GM19452 (cell line): ENCODE data around the gene CNTNAP5.

Experiments used
- ATAC-seq: cut with Tn5 transposase; IDR thresholded peaks from one replicate; pipeline ENCODE4 v1.9.1; 2021; ENCODE audit not compliant: unreplicated experiment

Gene CNTNAP5

GRCh38 chr2:124875627-124876244 lies 850.6 kb downstream of the CNTNAP5 start:
- no peak for ATAC-seq

GRCh38 chr2:124877141-124877577 lies 852.1 kb downstream of the CNTNAP5 start:
- ATAC-seq = no peak

DNA sequence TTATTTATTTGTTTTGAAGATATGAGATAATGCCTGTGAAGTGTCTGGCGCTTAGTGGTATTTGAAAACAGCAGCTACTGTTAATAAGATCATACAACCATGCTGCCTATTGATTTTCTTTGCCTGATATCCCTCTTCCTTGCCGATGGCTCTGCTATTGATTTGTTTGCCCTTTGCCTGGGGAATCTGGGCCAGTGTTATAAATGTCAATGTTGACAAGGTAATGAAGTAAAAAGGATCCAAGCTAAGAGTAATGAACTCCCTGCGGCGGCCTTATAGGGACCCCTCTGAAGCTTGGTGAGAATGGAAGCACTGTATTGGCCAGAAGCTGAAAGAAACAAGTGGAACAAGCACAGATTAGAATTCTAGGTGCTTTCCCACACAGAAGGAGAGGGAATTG lies 854.6 kb downstream of the CNTNAP5 start:
- no peak for ATAC-seq

GRCh38 chr2:124880995-124881394 lies 855.9 kb downstream of the CNTNAP5 start:
- ATAC-seq = no peak

- ATAC-seq = no peak
These were observed 857.3 kb downstream of the CNTNAP5 start for GRCh38 chr2:124882423-124882822.

- ATAC-seq = no peak
These were observed 858.5 kb downstream of the CNTNAP5 start for GRCh38 chr2:124883595-124883994.

GRCh38 chr2:124884315-124884714 lies 859.2 kb downstream of the CNTNAP5 start:
- no peak for ATAC-seq

DNA sequence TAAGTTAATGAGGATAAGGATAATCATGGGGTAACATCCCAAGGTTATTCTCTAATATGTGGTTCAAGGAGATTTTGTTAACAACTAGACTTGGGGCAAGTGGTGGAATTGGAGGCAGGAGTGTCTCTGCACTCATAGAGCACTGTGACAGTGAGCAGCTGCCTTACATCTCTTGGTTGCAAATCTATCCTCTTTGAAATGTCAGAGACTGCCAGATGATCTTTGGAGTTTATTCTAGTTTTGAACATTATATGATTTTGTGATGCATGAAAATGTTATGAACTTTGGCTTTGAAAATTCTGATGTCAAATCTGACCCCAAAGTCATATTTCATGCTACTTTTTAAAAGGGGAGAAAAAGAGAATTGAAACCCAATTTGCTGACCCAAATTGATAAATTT lies 861.1 kb downstream of the CNTNAP5 start:
- ATAC-seq = no peak

- no peak for ATAC-seq
These were observed 862.4 kb downstream of the CNTNAP5 start for GRCh38 chr2:124887466-124887865.

DNA sequence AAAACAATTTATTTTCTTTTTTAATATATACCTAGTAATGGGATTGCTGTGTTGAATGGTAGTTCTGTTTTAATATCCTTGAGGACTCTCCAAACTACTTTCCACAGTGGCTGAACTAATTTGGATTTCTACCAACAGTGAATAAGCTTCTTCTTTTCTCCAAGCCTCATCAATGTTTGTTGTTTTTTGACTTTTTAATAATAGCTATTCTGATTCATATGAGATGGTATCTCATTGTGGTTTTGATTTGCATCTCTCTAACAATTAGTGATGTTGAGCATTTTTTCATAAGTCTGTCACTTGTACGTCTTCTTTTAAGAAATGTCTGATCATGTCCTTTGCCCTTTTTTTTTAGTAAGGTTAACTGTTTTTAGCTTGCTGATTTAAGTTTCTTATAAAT lies 863.3 kb downstream of the CNTNAP5 start:
- ATAC-seq = no peak

DNA sequence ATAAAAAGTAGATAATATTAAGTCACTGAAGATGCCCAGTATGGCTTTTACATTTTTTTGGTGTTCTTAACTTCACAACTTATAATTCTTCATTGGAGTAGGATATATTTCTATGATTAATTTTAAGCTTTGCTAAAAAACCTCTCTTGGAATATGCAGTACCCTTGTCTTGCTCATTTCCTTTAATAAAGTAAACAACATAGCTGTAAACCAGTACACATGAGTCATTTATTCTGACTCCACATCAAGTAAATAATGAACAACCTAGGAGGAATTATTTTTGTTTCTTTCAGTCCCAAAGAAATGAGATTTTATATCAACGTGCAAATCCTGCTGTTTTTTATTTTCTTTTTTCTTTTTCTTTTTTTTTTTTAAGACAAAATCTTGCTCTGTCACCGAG lies 869.1 kb downstream of the CNTNAP5 start:
- no peak for ATAC-seq

DNA sequence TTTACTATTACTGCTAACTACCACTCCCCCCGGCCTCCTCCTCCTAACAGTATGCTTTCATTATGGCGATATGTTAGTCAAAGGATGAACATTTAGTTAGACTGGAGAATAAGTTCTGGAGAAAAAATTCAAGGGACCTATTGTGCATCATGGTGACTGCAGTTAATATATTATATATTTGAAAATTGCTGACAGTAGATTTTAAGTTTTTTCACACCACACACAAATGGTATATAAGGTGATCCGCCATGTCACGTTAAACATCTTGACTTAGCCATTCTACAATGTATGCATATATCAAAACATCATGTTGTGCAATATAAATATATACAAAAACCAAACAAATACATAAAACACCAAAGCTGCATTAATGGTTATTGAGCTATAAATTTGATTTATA lies 873.7 kb downstream of the CNTNAP5 start:
- ATAC-seq = no peak

GRCh38 chr2:124908411-124908810 lies 883.3 kb downstream of the CNTNAP5 start:
- ATAC-seq = no peak

GRCh38 chr2:124911560-124911959 lies 886.5 kb downstream of the CNTNAP5 start:
- ATAC-seq = no peak

DNA sequence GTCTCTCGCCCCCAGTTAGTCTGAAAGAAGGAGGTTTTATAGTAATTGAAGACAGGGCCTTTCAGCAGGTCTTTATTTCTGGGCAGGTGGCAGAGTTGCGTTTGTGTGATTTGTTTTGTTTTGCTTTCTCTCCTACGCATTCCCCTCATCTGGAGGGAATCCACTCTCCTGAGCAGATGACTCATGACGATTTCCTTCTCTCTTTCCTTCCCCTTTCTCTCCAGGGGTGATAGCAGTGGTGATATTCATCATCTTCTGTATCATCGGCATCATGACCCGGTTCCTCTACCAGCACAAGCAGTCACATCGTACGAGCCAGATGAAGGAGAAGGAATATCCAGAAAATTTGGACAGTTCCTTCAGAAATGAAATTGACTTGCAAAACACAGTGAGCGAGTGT lies 888.8 kb downstream of the CNTNAP5 start:
- ATAC-seq = no peak

DNA sequence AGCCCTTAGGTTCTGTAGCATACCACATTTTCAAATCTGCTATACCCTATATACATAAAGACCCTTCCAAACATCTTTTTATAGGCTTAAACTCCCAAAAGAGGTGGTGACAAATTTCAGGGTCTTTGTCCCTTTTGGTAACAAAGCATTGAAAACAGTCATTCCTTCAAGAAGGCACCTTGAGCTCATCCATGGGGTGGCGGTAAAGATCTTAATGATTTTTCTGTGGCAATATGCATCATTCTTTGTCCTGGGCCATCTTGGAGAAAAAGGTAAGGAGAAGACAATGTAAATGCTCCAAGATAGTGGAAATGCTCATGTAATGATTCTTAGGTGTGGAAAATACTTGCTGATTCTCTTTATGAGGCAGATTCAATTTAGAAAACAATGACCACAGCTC lies 890.5 kb downstream of the CNTNAP5 start:
- no peak for ATAC-seq

DNA sequence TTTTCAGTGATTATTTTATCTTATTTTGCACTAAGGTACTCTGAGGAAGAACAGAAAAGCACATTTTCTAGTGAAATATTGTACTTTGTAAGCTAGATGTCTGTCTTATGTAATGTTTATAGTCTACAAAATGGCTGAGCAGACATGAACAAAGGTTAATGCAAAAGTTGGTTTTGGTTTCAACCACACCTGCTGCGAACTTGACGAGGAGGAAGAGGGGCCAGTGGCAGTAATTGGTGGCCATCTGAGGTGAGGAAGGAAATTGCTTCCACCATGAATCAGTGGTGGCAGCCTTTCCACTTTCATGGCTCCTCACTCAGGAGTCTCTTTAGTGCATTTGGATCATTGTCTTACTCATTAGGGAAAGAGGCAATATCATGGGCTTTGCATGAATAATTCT lies 894.2 kb downstream of the CNTNAP5 start:
- ATAC-seq = no peak

DNA sequence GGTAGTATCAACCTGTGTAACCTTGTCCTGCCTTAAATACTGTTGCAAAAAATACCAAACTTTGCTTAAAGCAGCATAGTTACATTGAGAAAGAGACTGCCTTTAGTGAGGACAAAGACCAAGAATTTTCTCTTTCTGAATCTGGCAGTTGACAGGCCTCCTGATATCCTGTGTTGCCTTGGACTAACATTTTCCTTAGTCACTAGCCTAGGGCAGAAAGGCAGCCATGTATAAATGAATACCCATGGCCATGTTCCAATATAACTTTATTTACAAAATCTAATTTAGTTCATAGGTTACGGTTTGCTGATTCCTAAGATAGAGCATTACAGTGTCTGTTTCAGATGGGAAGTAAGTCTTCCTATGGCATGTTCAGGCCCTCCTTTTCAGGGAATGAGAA lies 895.4 kb downstream of the CNTNAP5 start:
- ATAC-seq = no peak

DNA sequence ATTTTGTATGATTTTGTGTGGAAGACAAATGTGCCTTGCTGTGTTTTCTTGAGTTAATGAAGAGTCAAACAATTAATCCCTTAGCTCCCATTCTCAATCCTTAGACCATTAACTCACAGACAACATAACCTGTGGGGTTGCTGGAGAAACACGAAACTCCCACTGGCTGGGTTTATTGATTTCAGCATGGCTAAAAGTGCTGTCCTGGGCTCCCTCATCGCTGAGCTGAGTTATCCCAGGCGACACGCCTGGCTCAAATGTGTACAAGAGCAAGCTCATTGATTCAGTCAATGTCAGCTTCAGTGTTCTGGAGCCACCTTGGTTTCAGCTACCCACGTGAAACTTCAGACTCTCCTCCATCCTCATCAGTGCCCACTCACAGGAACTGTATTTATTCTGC lies 896.1 kb downstream of the CNTNAP5 start:
- no peak for ATAC-seq

- ATAC-seq = no peak
These were observed 898.0 kb downstream of the CNTNAP5 start for GRCh38 chr2:124923097-124923496.

DNA sequence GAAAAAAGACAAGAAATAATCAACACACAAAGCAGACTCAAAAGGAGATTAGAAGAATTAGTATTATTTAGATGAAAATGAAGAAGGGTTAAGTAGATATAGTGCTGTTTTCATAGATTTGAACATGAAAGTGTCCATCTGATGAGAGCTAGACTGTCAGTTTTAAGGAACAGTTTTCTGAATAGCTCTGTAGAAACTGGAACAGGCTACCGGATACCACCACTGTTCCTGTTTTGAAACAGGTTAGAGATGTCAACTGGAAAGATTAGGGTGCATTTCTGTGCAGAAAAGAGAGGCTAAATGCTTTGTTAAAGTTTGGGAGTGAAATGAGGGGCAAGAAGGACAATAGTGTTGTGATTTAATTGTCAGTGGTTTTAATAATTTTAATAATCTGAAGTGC lies 908.8 kb downstream of the CNTNAP5 start:
- no peak for ATAC-seq

- no peak for ATAC-seq
These were observed 928.8 kb downstream of the CNTNAP5 start for GRCh38 chr2:124953921-124954320.

DNA sequence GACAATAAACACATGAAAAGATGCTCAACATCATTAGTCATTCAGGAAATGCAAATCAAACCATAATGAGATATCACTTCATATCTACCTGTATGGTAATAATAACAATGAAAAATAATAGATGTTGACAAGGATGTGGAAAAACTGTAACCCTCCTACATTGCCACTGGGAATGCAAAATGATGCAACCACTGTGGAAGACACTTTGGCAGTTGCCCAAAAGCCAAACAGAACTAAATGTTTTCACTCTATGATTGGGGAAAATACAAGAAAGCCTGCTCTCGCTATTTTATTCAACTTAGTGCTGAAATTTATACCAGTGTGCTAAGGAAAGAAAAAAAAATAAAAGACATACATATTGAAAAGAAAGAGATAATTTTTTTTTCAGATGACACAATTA lies 934.5 kb downstream of the CNTNAP5 start:
- ATAC-seq = no peak

DNA sequence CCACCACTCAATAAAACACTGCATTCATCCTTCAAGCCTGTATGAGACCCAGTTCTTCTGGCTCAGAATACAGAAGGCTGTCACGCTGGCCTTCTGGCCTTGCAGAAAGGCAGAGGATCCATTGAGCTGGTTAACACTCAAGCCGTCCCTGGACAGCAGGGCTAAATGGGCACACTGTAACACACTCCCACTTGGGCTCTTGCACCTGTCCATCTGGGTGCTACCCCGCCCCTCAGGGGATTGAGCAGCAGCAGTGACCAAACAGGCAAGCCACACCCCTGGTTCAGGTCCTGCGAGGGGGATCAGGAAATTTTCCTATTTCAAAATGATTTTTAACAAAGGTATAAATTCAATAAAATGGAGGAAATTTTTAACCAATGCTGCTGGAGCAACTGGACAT lies 936.0 kb downstream of the CNTNAP5 start:
- ATAC-seq = no peak
